Loucy (cell line): ENCODE data around the gene MAST4.

Source experiments
- H2AFZ ChIP-seq: fragments of 200-600 bp; sonication (generic); 2 replicates; pipeline ENCODE4 v1.6.0; 2016; ENCODE audit warnings: antibody characterized with exemption, mild to moderate bottlenecking, low read length, moderate library complexity
- H3F3A ChIP-seq: fragments of 200-600 bp; 2 replicates; pipeline ENCODE4 v1.6.0; 2016; ENCODE audit warnings: antibody characterized with exemption, low read depth, mild to moderate bottlenecking
- H3K27me3 ChIP-seq: fragments of 200-600 bp; sonication (generic); 2 replicates; pipeline ENCODE4 v1.6.1; 2014; ENCODE audit warnings: low read length, mild to moderate bottlenecking; ENCODE audit not compliant: insufficient read depth, poor library complexity, severe bottlenecking
- H3K36me3 ChIP-seq: fragments of 200-600 bp; sonication (generic); 2 replicates; pipeline ENCODE4 v1.6.1; 2016; ENCODE audit warnings: low read length; ENCODE audit not compliant: insufficient read depth
- H3K4me1 ChIP-seq: fragments of 200-600 bp; sonication (generic); 2 replicates; pipeline ENCODE4 v1.5.1; 2014; ENCODE audit warnings: low read length, mild to moderate bottlenecking; ENCODE audit not compliant: insufficient read depth, poor library complexity, severe bottlenecking
- H3K4me2 ChIP-seq: fragments of 200-600 bp; sonication (generic); 2 replicates; pipeline ENCODE4 v1.6.0; 2014; ENCODE audit warnings: antibody characterized with exemption, low read length, low read depth, mild to moderate bottlenecking; ENCODE audit not compliant: poor library complexity, severe bottlenecking
- H3K4me3 ChIP-seq: fragments of 200-600 bp; sonication (generic); 2 replicates; pipeline ENCODE4 v1.5.1; 2014; ENCODE audit warnings: low read length, mild to moderate bottlenecking, mixed read lengths; ENCODE audit not compliant: poor library complexity, severe bottlenecking
- H3K79me2 ChIP-seq: fragments of 200-600 bp; sonication (generic); 2 replicates; pipeline ENCODE4 v1.6.1; 2014; ENCODE audit warnings: low read length; ENCODE audit not compliant: insufficient read depth
- H3K9ac ChIP-seq: fragments of 200-600 bp; sonication (generic); 2 replicates; pipeline ENCODE4 v1.6.0; 2014; ENCODE audit warnings: mild to moderate bottlenecking, low read depth, low read length, moderate library complexity; ENCODE audit not compliant: poor library complexity, severe bottlenecking
- H3K9me2 ChIP-seq: fragments of 200-600 bp; sonication (generic); replicated peaks from 2 replicates; pipeline ENCODE4 v1.6.1; 2016; ENCODE audit warnings: low read depth, low read length, mixed read lengths
- H3K9me3 ChIP-seq: fragments of 200-600 bp; sonication (generic); 2 replicates; pipeline ENCODE4 v1.6.1; 2014; ENCODE audit warnings: mild to moderate bottlenecking, antibody characterized with exemption, low read length, low read depth; ENCODE audit not compliant: insufficient read depth
- H4K20me1 ChIP-seq: fragments of 200-600 bp; sonication (generic); 2 replicates; pipeline ENCODE4 v1.6.0; 2014; ENCODE audit warnings: antibody characterized with exemption, low read length, mild to moderate bottlenecking; ENCODE audit not compliant: insufficient read depth, poor library complexity, severe bottlenecking
- CTCF ChIP-seq: fragments of 200-600 bp; sonication (generic); conservative IDR thresholded peaks from 2 replicates; pipeline ENCODE4 v1.5.1; 2014; ENCODE audit warnings: mild to moderate bottlenecking, antibody characterized with exemption, low read length
- EZH2phosphoT487 ChIP-seq: fragments of 200-600 bp; IDR thresholded peaks from 2 replicates; pipeline ENCODE4 v1.6.1; 2018; ENCODE audit warnings: antibody characterized with exemption, mild to moderate bottlenecking, moderate library complexity, borderline replicate concordance

The MAST4 gene

GRCh38 chr5:66643387-66643786, 47.2 kb downstream of the MAST4 start:
- H3F3A ChIP-seq, result no peaks in the 10 kb centered on the region
- H2AFZ ChIP-seq, result no peak overlapping the region
- H3K4me3 ChIP-seq, result no peak overlapping the region

GRCh38 chr5:66644111-66644510, 47.9 kb downstream of the MAST4 start:
- no peak overlapping the region for H3K4me3 ChIP-seq
- H3K4me2 ChIP-seq, result no peak overlapping the region
- H3K9ac ChIP-seq, result no peak overlapping the region
- no peak overlapping the region for H2AFZ ChIP-seq
- no peaks in the 10 kb centered on the region for H3K79me2 ChIP-seq
- H3F3A ChIP-seq, result no peaks in the 10 kb centered on the region
- TF ChIP-seq EZH2phosphoT487 (no peak), CTCF (no peak)
- no peaks in the 10 kb centered on the region for H3K36me3 ChIP-seq
- H3K4me1 ChIP-seq, result no peaks in the 10 kb centered on the region
- H4K20me1 ChIP-seq, result no peaks in the 10 kb centered on the region
- no peaks in the 10 kb centered on the region for H3K9me2 ChIP-seq
- no peaks in the 10 kb centered on the region for H3K9me3 ChIP-seq
- no peaks in the 10 kb centered on the region for H3K27me3 ChIP-seq

More at GRCh38 chr5:66643387-66643786, 47.2 kb downstream of the MAST4 start:
- no peaks in the 10 kb centered on the region for H3K9me2 ChIP-seq
- no peaks in the 10 kb centered on the region for H4K20me1 ChIP-seq
- H3K36me3 ChIP-seq, result no peaks in the 10 kb centered on the region
- no peak overlapping the region for H3K4me2 ChIP-seq
- no peak for TF ChIP-seq EZH2phosphoT487
- no peak for TF ChIP-seq CTCF
- H3K9me3 ChIP-seq, result no peaks in the 10 kb centered on the region
- H3K9ac ChIP-seq, result no peak overlapping the region
- H3K27me3 ChIP-seq, result no peaks in the 10 kb centered on the region
- H3K4me1 ChIP-seq, result no peaks in the 10 kb centered on the region
- no peaks in the 10 kb centered on the region for H3K79me2 ChIP-seq

GRCh38 chr5:66645039-66645438, 48.8 kb downstream of the MAST4 start:
- H3K4me2 ChIP-seq, result no peak overlapping the region
- no peaks in the 10 kb centered on the region for H3K9me2 ChIP-seq
- H2AFZ ChIP-seq, result no peak overlapping the region
- no peaks in the 10 kb centered on the region for H3F3A ChIP-seq
- H3K9ac ChIP-seq, result no peak overlapping the region
- no peaks in the 10 kb centered on the region for H3K9me3 ChIP-seq
- no peaks in the 10 kb centered on the region for H3K36me3 ChIP-seq
- no peak for TF ChIP-seq EZH2phosphoT487
- TF ChIP-seq CTCF, result no peak
- H3K4me1 ChIP-seq, result no peaks in the 10 kb centered on the region
- H3K27me3 ChIP-seq, result no peaks in the 10 kb centered on the region
- H3K4me3 ChIP-seq, result no peak overlapping the region
- no peaks in the 10 kb centered on the region for H4K20me1 ChIP-seq
- H3K79me2 ChIP-seq, result no peaks in the 10 kb centered on the region
